NCI-H345 (cell line): ENCODE measurements around the gene C13orf46.
"Not testable (repeated sequence)": the region's sequence is repeated elsewhere in the genome, so short reads cannot be mapped to it uniquely, and the experiment has no call there.

ENCODE experiments used
- DNase-seq: peaks from one replicate; lab custom pipeline; 2025; lab: John Stamatoyannopoulos, UW

The C13orf46 gene

DNA sequence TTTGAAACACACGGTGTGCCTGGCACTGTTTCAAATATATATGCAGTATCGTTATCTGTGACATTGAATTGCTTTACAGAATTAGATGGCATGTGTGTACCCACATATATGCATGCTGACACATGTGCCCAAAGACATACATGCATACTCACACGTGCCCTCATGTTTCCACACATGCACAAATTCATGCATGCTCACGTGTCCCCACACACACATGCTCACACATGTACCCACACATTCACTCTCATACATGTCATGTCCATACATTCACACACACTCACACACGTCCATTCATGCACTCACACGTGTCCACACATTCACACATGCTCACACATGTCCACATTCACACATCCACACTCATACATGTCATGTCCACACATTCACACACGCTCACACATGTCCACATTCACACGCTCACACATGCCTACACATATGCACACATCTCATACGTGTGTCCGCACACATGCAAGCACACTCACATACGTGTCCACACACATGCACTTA is 17.9 kb upstream of the C13orf46 start:
- DNase-seq, result no peak

- DNase-seq, result peak; percentile 82
Measured at GRCh38 chr13:113991191-113991669, 17.4 kb upstream of the C13orf46 start.

DNA sequence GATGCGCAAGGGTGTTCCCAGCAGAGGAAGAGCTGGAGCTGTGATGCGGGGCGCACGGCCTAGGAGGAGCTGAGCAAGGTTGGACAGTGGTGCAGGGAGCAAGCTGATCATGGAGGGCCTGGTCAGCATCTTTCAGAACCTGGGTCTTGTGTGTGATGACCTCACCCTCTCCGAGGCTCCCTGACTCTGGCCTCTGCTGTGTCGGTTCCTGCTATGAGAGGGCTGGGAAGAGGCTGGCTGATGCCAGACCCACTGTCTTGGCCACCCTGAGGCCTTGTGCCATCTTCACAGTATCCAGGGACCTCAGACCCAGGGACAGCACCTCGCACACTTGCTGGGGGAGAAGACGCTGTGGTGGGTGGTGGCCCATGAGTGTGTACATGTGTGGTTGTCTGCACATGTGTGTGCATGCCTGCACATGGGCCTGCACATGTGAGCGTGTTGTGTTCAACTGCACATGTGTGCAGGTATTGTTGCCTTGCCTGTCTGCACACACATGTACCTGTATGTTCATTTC is 16.5 kb upstream of the C13orf46 start:
- DNase-seq, result no peak

DNA sequence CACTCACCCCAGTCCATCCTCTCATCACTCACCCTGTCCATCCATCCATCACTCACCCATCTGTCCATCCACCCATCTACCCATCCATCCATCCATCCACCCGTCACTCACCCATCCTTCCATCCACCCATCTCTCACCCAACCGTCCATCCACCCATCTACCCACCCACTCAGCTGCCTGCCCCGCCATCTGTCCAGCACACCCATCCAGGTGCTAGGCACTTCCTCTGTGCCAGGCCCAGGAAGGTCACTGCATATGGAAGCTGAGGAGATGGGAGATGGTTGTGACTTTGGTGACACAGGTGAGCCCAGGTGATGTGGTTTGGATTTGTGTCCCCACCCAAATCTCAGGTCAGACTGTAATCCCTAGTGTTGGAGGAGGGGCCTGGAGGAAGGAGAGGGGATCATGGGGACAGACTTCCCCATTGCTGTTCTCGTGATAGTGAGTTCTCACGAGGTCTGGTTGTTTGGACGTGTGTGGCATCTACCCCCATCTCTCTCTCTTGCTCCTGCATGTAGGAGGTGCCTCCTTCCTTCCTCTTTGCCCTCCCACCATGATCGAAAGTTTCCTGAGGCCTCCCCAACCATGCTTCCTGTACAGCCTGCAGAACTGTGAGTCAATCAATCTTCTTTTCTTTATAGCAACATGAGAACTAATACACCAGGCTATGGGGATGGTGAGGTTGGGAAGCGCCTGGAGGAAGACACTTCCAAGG is 15.9 kb upstream of the C13orf46 start:
- DNase-seq, result no peak

DNA sequence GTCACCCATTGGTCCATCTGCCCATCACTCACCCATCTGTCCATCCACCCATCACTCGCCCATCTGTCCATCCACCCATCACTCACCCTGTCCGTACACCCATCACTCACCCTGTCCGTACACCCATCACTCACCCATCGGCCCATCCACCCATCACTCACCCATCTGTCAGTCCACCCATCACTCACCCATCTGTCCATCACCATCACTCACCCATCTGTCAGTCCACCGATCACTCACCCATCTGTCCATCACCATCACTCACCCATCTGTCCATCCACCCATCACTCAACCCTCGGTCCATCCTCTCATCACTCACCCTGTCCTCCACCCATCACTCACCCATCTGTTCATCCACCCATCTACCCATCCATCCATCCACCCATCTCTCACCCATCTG is 15.0 kb upstream of the C13orf46 start:
- DNase-seq, result not testable (repeated sequence)

DNA sequence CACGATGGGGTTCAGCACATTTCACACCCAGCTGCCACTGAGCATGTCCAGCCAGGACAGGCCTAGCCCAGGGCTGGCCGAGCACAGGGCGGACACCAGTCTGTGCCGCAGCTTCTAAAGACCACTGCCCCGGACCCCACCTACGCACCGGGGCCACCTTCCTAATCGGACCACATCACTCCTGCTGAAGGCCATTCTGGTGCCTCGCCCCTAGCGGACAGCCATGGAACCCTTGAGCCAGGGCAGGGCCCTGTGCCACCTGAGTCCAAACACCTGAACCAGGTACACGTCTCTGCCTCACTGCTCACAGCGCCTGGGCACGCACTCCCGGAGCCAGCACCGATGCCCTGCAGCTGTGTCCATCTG is 8.4 kb upstream of the C13orf46 start:
- DNase-seq, result no peak

GRCh38 chr13:113981611-113982295 is 7.9 kb upstream of the C13orf46 start:
- DNase-seq, result no peak

- DNase-seq, result peak; percentile 99
Measured at GRCh38 chr13:113981194-113981605, 7.3 kb upstream of the C13orf46 start.

GRCh38 chr13:113980489-113981064 is 6.7 kb upstream of the C13orf46 start:
- peak; percentile 48 for DNase-seq

GRCh38 chr13:113979791-113980471 is 6.1 kb upstream of the C13orf46 start:
- no peak for DNase-seq

GRCh38 chr13:113978741-113979481 is 5.0 kb upstream of the C13orf46 start:
- DNase-seq, result peak; percentile 27

DNA sequence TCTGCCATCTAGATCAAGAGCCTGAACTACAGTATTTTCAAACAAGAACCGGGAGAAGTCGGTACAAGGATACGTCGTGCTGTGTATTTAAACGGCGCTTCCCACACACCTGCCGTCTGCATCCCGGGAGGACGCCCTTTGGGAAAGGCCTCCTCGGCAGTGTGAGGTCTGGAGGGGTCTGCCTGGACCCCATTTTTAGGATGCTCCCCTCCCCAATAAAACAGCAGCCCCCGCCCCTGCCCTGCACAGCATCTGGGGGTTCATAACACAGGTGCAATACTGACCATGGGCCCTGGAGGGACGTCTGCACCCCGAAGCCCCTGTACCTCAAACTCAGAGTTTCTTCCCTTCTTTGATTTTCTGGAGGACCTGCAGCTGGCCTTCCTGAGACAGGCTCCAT is 4.1 kb upstream of the C13orf46 start:
- DNase-seq, result no peak

GRCh38 chr13:113976711-113977684 is 3.1 kb upstream of the C13orf46 start:
- no peak for DNase-seq

DNA sequence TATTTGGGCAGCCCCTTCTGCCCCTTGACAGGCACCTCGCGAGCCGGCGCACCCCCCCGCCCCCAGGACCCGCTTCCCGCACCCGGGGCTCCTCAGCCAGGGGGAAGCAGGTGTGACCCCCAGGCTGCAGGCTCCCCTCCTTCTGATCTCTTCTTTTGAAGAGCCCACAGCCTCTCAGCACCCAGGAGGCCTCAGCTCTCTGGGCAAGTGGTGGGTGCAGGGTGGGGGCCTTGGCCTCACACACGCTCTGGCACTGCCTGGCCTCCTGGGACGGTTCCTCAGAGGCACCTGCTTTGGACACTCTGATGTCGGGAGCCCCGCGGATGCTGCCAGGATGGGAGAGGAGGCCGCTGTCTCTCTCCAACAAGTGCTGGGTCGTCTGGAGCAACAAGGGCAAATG is 1.5 kb upstream of the C13orf46 start:
- DNase-seq, result no peak

GRCh38 chr13:113974304-113975281 is 717 bp upstream of the C13orf46 start:
- DNase-seq, result no peak

- no peak for DNase-seq
Measured at GRCh38 chr13:113972451-113973217, 1.2 kb downstream of the C13orf46 start.

- no peak for DNase-seq
Measured at GRCh38 chr13:113971471-113972231, 2.2 kb downstream of the C13orf46 start.
